NCI-H1417 (cell line): ENCODE results near the gene PTPRM.

Experiments used
- DNase-seq, 3 experiments: peaks; one replicate each; lab custom pipeline; 2025; lab: John Stamatoyannopoulos, UW

PTPRM gene

GRCh38 chr18:7566567-7567473 lies at the start of gene PTPRM:
PTPRM (plus strand) TSS chr18:7567316; CDS start chr18:7567819, 503 bp downstream.
- peak; percentile 66 to 85 (median 74) for DNase-seq

GRCh38 chr18:7517852-7518251 lies 49.3 kb upstream of the PTPRM start:
- no peak for DNase-seq

- DNase-seq, result peak; percentile 19 to 70 (median 68)
Observed at GRCh38 chr18:7520200-7520785, 46.8 kb upstream of the PTPRM start.

- no peak for DNase-seq
Observed at GRCh38 chr18:7521226-7521856, 45.8 kb upstream of the PTPRM start.

GRCh38 chr18:7523772-7524171 lies 43.3 kb upstream of the PTPRM start:
- DNase-seq, result no peak

- no peak for DNase-seq
Observed at GRCh38 chr18:7524786-7525185, 42.3 kb upstream of the PTPRM start.

- DNase-seq, result no peak
Observed at GRCh38 chr18:7532942-7533341, 34.2 kb upstream of the PTPRM start.

GRCh38 chr18:7535436-7536205 lies 31.5 kb upstream of the PTPRM start:
- DNase-seq, result no peak

GRCh38 chr18:7537145-7537544 lies 30.0 kb upstream of the PTPRM start:
- DNase-seq, result no peak

- no peak for DNase-seq
Observed at GRCh38 chr18:7541835-7542234, 25.3 kb upstream of the PTPRM start.

- no peak for DNase-seq
Observed at GRCh38 chr18:7544686-7545085, 22.4 kb upstream of the PTPRM start.

GRCh38 chr18:7545734-7546133 lies 21.4 kb upstream of the PTPRM start:
- DNase-seq, result no peak

GRCh38 chr18:7548221-7548620 lies 18.9 kb upstream of the PTPRM start:
- DNase-seq, result peak in 1 of 3 experiments; percentile 32

GRCh38 chr18:7548721-7549120 lies 18.4 kb upstream of the PTPRM start:
- no peak for DNase-seq

GRCh38 chr18:7557973-7558372 lies 9.1 kb upstream of the PTPRM start:
- DNase-seq, result no peak

- DNase-seq, result no peak
Observed at GRCh38 chr18:7558769-7559168, 8.3 kb upstream of the PTPRM start.

GRCh38 chr18:7559709-7560319 lies 7.3 kb upstream of the PTPRM start:
- no peak for DNase-seq

- no peak for DNase-seq
Observed at GRCh38 chr18:7561909-7562460, 5.1 kb upstream of the PTPRM start.

GRCh38 chr18:7562491-7562890 lies 4.6 kb upstream of the PTPRM start:
- no peak for DNase-seq

GRCh38 chr18:7565677-7566076 lies 1.4 kb upstream of the PTPRM start:
- DNase-seq, result no peak

- DNase-seq, result no peak
Observed at GRCh38 chr18:7566244-7566566, 911 bp upstream of the PTPRM start.
